Breast epithelium (tissue), 3 donors: Measurements from ENCODE around the gene HLA-DMA.

Source experiments
- CTCF ChIP-seq, 3 donors: fragments of 450-650 bp; IDR thresholded peaks; one replicate each; pipeline ENCODE4 v1.5.1; 2016 to 2017; ENCODE audit warnings: antibody characterized with exemption in 3 of 3, mild to moderate bottlenecking in 3 of 3, moderate library complexity in 3 of 3
- POLR2A ChIP-seq: fragments of 450-650 bp; IDR thresholded peaks from one replicate; pipeline ENCODE4 v1.6.1; 2016; ENCODE audit warnings: antibody characterized with exemption, mild to moderate bottlenecking, moderate library complexity
- POLR2AphosphoS5 ChIP-seq, 3 donors: sonication (generic); formaldehyde crosslinking; IDR thresholded peaks; one replicate each; pipeline ENCODE4 v1.6.1; 2017; ENCODE audit warnings: antibody characterized with exemption in 3 of 3

DNA sequence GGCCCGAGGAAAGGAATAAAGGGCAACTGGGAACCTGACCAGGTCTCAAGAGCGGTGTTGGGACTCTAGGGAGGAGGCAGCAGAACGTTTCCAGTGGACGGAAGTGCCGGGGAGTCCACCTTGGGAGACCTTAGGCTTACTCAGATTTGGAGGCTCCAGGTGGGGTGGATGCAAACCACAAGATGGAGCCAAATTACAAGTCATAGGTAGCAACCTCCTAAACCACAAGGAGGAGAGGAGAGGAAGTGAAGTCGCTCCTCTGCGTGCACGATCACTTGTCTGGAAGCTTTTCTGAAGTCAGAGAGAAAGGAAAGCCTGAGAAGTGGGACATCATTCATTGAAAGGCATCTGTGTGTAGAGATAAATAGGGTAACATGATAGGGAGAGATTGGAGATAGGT is 47.2 kb upstream of the HLA-DMA start:
- TF ChIP-seq POLR2A = no peak
- no peak for TF ChIP-seq POLR2AphosphoS5 (IDR thresholded peaks at IDR 0.05)
- TF ChIP-seq CTCF (IDR thresholded peaks at IDR 0.05) = no peak
